ENCODE data around the gene VPS37C. TPM values are rescaled to one million over a fixed set of nuclear protein-coding genes. Genes with fewer than 3 reads are reported as not detected.

Gene VPS37C
- total RNA-seq, 1 experiment from 2014 or later, result 23.1 TPM

DNA sequence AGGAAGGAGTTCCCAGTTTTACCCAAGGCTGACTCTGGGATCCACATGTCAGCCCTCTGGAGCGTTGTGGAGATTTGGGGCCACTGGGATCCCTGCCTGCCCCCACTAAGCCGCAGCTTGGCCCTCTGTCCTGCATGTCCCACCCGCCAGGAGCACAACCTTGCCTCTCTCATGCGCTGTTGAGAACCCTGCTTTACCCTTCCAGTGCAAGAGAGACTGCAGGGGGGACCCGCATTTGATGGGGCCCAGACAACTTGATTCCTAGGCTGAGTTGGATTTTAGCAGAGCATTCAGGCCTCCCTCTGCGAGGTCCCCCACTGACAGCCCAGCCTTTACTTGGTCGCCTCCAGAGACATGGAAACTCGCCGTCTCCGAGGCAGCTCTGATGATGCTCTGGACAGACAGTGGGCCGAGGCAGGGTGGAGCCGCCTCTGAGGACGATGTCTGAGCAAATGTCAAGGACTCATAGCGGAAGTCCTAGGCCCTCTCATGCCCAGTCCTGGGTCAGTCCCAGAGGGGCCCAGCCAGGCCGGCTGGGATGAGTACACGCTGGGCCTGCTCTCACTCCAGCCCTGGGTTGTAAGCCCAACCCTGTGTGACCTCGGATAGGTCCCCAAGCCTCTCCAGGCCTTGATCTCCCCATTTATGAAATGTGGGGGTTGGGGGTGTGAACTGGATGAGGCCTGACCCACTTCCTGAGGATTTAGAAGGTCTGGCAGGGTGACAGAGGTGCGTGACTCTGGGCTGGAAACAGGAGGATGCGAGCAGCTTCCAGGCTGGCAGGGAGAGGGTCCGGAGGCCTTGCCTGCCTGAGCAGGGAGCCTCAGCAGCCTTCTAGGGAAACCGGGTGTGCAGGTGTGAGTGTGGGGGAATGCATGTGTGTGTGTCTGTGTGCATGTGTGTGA, 58.3 kb downstream of the VPS37C start:
- Histone ChIP-seq H3K9me3 (ENCODE audit: control insufficient read depth in 1 of 2, insufficient read depth in 1 of 2, low read depth in 1 of 2, low read length in 2 of 2) (no peaks in the 10 kb centered on the region), H3K9ac (ENCODE audit: low read length) (no peak overlapping the region), H3K4me2 (ENCODE audit: low read length) (no peak overlapping the region), H2AFZ (ENCODE audit: low read depth, low read length, poor library complexity, severe bottlenecking) (no peak overlapping the region), H3K36me3 (ENCODE audit: control insufficient read depth in 1 of 2, insufficient read depth in 2 of 2, low read length in 2 of 2) (no peaks in the 10 kb centered on the region), H3K4me1 (ENCODE audit: control insufficient read depth in 1 of 2, insufficient read depth in 2 of 2, low read length in 2 of 2) (no peaks in the 10 kb centered on the region), H3K27me3 (ENCODE audit: insufficient read depth, low read length) (no peaks in the 10 kb centered on the region), H3K4me3 (replicated peaks in 1 of 2; ENCODE audit: low read depth in 1 of 2, low read length in 2 of 2) (no peak overlapping the region), H3K9me2 (ENCODE audit: insufficient read depth) (no peaks in the 10 kb centered on the region), H4K20me1 (ENCODE audit: insufficient read depth) (no peaks in the 10 kb centered on the region), H3K79me2 (ENCODE audit: insufficient read depth, low read length) (no peaks in the 10 kb centered on the region), H3K27ac (ENCODE audit: low read depth, low read length) (no peak overlapping the region)
- POLR2A ChIA-PET, result no interaction called here
- TF ChIP-seq, protein P1, sequence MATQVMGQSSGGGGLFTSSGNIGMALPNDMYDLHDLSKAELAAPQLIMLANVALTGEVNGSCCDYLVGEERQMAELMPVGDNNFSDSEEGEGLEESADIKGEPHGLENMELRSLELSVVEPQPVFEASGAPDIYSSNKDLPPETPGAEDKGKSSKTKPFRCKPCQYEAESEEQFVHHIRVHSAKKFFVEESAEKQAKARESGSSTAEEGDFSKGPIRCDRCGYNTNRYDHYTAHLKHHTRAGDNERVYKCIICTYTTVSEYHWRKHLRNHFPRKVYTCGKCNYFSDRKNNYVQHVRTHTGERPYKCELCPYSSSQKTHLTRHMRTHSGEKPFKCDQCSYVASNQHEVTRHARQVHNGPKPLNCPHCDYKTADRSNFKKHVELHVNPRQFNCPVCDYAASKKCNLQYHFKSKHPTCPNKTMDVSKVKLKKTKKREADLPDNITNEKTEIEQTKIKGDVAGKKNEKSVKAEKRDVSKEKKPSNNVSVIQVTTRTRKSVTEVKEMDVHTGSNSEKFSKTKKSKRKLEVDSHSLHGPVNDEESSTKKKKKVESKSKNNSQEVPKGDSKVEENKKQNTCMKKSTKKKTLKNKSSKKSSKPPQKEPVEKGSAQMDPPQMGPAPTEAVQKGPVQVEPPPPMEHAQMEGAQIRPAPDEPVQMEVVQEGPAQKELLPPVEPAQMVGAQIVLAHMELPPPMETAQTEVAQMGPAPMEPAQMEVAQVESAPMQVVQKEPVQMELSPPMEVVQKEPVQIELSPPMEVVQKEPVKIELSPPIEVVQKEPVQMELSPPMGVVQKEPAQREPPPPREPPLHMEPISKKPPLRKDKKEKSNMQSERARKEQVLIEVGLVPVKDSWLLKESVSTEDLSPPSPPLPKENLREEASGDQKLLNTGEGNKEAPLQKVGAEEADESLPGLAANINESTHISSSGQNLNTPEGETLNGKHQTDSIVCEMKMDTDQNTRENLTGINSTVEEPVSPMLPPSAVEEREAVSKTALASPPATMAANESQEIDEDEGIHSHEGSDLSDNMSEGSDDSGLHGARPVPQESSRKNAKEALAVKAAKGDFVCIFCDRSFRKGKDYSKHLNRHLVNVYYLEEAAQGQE (IDR thresholded peaks at IDR 0.05; ENCODE audit: low read depth), result no peak
- TF ChIP-seq ZNF274 (IDR thresholded peaks at IDR 0.05; ENCODE audit: low read depth, low read length) (no peak), EZH2 (IDR thresholded peaks at IDR 0.05) (no peak), SRF (IDR thresholded peaks at IDR 0.05; ENCODE audit: low read depth) (no peak), POLR2AphosphoS5 (IDR thresholded peaks at IDR 0.05; ENCODE audit: low read depth, low read length) (no peak), YY1 (IDR thresholded peaks at IDR 0.05; ENCODE audit: extremely low read depth, insufficient replicate concordance, low read depth, low read length) (no peak), CEBPB (IDR thresholded peaks at IDR 0.05; ENCODE audit: low read depth) (no peak)
- TF ChIP-seq, protein P2, sequence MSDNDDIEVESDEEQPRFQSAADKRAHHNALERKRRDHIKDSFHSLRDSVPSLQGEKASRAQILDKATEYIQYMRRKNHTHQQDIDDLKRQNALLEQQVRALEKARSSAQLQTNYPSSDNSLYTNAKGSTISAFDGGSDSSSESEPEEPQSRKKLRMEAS (IDR thresholded peaks at IDR 0.05), result no peak
- TF ChIP-seq, protein P3, sequence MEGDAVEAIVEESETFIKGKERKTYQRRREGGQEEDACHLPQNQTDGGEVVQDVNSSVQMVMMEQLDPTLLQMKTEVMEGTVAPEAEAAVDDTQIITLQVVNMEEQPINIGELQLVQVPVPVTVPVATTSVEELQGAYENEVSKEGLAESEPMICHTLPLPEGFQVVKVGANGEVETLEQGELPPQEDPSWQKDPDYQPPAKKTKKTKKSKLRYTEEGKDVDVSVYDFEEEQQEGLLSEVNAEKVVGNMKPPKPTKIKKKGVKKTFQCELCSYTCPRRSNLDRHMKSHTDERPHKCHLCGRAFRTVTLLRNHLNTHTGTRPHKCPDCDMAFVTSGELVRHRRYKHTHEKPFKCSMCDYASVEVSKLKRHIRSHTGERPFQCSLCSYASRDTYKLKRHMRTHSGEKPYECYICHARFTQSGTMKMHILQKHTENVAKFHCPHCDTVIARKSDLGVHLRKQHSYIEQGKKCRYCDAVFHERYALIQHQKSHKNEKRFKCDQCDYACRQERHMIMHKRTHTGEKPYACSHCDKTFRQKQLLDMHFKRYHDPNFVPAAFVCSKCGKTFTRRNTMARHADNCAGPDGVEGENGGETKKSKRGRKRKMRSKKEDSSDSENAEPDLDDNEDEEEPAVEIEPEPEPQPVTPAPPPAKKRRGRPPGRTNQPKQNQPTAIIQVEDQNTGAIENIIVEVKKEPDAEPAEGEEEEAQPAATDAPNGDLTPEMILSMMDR (IDR thresholded peaks at IDR 0.05 in 2 of 3, conservative IDR thresholded peaks at IDR 0.05 in 1 of 3; ENCODE audit: borderline replicate concordance in 1 of 3, insufficient read depth in 1 of 3, low read depth in 2 of 3, low read length in 2 of 3), result no peak
- CTCF ChIA-PET, result no interaction called here
- RAD21 ChIA-PET (ENCODE audit: low non-redundant PET in 1 of 2, low total read pairs in 2 of 2, uncharacterized antibody in 2 of 2, unreplicated experiment in 2 of 2), result no interaction called here
- DNase-seq (ENCODE audit: low read depth, low spot score), result no peak
- no peak for ATAC-seq
- intact Hi-C loops (cut with micrococcal nuclease), result no loop called here
- BruUV-seq (replicated peaks), result no TSS peak

Data from HCT116 (cell line).